OCI-LY7 (cell line): Measurements from ENCODE around the gene LRRC75A. TPM values are rescaled to one million over a fixed set of nuclear protein-coding genes. Genes with fewer than 3 reads are reported as not detected.

ENCODE experiments used
- BruUV-seq: library from RNA; stranded (reverse); fragments of 400-500 nt; replicated peaks from 2 replicates; lab custom pipeline; 2021; lab: Mats Ljungman, UMichigan
- CTCF ChIA-PET: fragments of 300-600 bp; sonication (Branson Sonifier 250); formaldehyde crosslinking; loops from one replicate; lab custom pipeline; 2022; ENCODE audit warnings: antibody characterized with exemption; ENCODE audit not compliant: unreplicated experiment; lab: Charles Lee
- POLR2A ChIA-PET: fragments of 300-600 bp; sonication (Branson Sonifier 250); formaldehyde crosslinking; loops from one replicate; lab custom pipeline; 2022; ENCODE audit warnings: antibody characterized with exemption; lab: Charles Lee
- DNase-seq: peaks from one replicate; pipeline ENCODE4 v3.0.0-alpha.2; 2015; ENCODE audit warnings: low spot score
- H2AFZ ChIP-seq: fragments of 200-600 bp; sonication (generic), shearing (Covaris generic); 2 replicates; pipeline ENCODE4 v1.6.1; 2014; ENCODE audit warnings: mild to moderate bottlenecking, antibody characterized with exemption, low read length, moderate library complexity
- H3K27ac ChIP-seq: fragments of 200-600 bp; sonication (generic); 2 replicates; pipeline ENCODE4 v1.5.1; 2014; ENCODE audit warnings: mixed run types, low read depth, mild to moderate bottlenecking, moderate library complexity, low read length, inconsistent platforms; ENCODE audit not compliant: poor library complexity, severe bottlenecking
- H3K36me3 ChIP-seq: fragments of 200-600 bp; sonication (generic); 2 replicates; pipeline ENCODE4 v1.6.1; 2014; ENCODE audit warnings: mild to moderate bottlenecking, antibody characterized with exemption, low read length, moderate library complexity, mixed read lengths; ENCODE audit not compliant: insufficient read depth
- H3K4me1 ChIP-seq: fragments of 200-600 bp; sonication (generic); 2 replicates; pipeline ENCODE4 v1.5.1; 2014; ENCODE audit warnings: mild to moderate bottlenecking, low read length; ENCODE audit not compliant: insufficient read depth, poor library complexity, severe bottlenecking
- H3K4me2 ChIP-seq: fragments of 200-600 bp; sonication (generic); 2 replicates; pipeline ENCODE4 v1.6.1; 2014; ENCODE audit warnings: mild to moderate bottlenecking, low read length
- H3K4me3 ChIP-seq: fragments of 200-600 bp; sonication (generic); 2 replicates; pipeline ENCODE4 v1.5.1; 2014; ENCODE audit warnings: mild to moderate bottlenecking, low read depth, low read length; ENCODE audit not compliant: poor library complexity, severe bottlenecking
- H3K79me2 ChIP-seq: fragments of 200-600 bp; sonication (generic); 2 replicates; pipeline ENCODE4 v1.6.1; 2016; ENCODE audit warnings: low read depth, mild to moderate bottlenecking, low read length, moderate library complexity, mixed read lengths; ENCODE audit not compliant: insufficient read depth
- H3K9me2 ChIP-seq: fragments of 200-600 bp; sonication (generic); 2 replicates; pipeline ENCODE4 v1.6.1; 2016; ENCODE audit warnings: mild to moderate bottlenecking, low read length, mixed read lengths; ENCODE audit not compliant: insufficient read depth
- H3K9me3 ChIP-seq: fragments of 200-600 bp; sonication (generic); 2 replicates; pipeline ENCODE4 v1.6.1; 2014; ENCODE audit warnings: mild to moderate bottlenecking, mixed run types, low read length, mixed read lengths
- H4K20me1 ChIP-seq: fragments of 200-600 bp; sonication (generic); 2 replicates; pipeline ENCODE4 v1.6.1; 2014; ENCODE audit warnings: mild to moderate bottlenecking, antibody characterized with exemption, low read length, moderate library complexity, mixed read lengths; ENCODE audit not compliant: insufficient read depth
- EZH2phosphoT487 ChIP-seq: fragments of 200-600 bp; sonication (generic); IDR thresholded peaks from 2 replicates; pipeline ENCODE4 v1.6.1; 2018; ENCODE audit warnings: low read depth, borderline replicate concordance, mild to moderate bottlenecking, mixed run types, antibody characterized with exemption, low read length, moderate library complexity, mixed read lengths
- intact Hi-C: fragments of 100-400 bp; cut with micrococcal nuclease; formaldehyde crosslinking; loops from one replicate; pipeline ENCODE4 v1.10.0; 2022; ENCODE audit not compliant: unreplicated experiment
- total RNA-seq, 2 experiments: library from RNA; depleted of rRNA in 1 of 2; stranded (reverse); fragments of >200 nt in 1 of 2; shearing (Covaris generic) in 1 of 2; gene quantifications; 2 replicates each; pipeline ENCODE4 v1.2.3, GENCODE V29; 2014 to 2022
- TF ChIP-seq, protein P1 (sequence below): fragments of 200-600 bp; sonication (generic); conservative IDR thresholded peaks from 2 replicates; pipeline ENCODE4 v1.5.1; 2014; ENCODE audit warnings: mild to moderate bottlenecking, antibody characterized with exemption, low read length, moderate library complexity, mixed read lengths

The LRRC75A gene
- total RNA-seq, 2 experiments from 2014 or later: not detected

- H3K36me3 ChIP-seq: peaks cover 11% of the 10 kb centered on the region; the same call in 1 of the 2 replicates
- intact Hi-C loops: no loop called here
- no peak overlapping the region for H3K4me3 ChIP-seq
- no TSS peak for BruUV-seq
- H3K79me2 ChIP-seq: no peaks in the 10 kb centered on the region
- POLR2A ChIA-PET: no interaction called here
- DNase-seq: no peak
- H3K27ac ChIP-seq: no peak overlapping the region
- H3K4me1 ChIP-seq: no peaks in the 10 kb centered on the region
- H3K9me2 ChIP-seq: no peaks in the 10 kb centered on the region
- H4K20me1 ChIP-seq: no peaks in the 10 kb centered on the region
- CTCF ChIA-PET: no interaction called here
- TF ChIP-seq, protein P1, sequence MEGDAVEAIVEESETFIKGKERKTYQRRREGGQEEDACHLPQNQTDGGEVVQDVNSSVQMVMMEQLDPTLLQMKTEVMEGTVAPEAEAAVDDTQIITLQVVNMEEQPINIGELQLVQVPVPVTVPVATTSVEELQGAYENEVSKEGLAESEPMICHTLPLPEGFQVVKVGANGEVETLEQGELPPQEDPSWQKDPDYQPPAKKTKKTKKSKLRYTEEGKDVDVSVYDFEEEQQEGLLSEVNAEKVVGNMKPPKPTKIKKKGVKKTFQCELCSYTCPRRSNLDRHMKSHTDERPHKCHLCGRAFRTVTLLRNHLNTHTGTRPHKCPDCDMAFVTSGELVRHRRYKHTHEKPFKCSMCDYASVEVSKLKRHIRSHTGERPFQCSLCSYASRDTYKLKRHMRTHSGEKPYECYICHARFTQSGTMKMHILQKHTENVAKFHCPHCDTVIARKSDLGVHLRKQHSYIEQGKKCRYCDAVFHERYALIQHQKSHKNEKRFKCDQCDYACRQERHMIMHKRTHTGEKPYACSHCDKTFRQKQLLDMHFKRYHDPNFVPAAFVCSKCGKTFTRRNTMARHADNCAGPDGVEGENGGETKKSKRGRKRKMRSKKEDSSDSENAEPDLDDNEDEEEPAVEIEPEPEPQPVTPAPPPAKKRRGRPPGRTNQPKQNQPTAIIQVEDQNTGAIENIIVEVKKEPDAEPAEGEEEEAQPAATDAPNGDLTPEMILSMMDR: no peak
- TF ChIP-seq EZH2phosphoT487: no peak
- no peak overlapping the region for H3K4me2 ChIP-seq
- H2AFZ ChIP-seq: no peak overlapping the region
- no peaks in the 10 kb centered on the region for H3K9me3 ChIP-seq
These were observed 30.5 kb downstream of the LRRC75A start for GRCh38 chr17:16461606-16461866.

- Histone ChIP-seq H3K9me2 (no peaks in the 10 kb centered on the region), H3K27ac (no peak overlapping the region), H3K4me3 (no peak overlapping the region), H3K4me1 (no peaks in the 10 kb centered on the region), H3K79me2 (no peaks in the 10 kb centered on the region), H2AFZ (no peak overlapping the region), H3K9me3 (no peaks in the 10 kb centered on the region), H3K36me3 (peaks cover 11% of the 10 kb centered on the region; the same call in 1 of the 2 replicates), H4K20me1 (no peaks in the 10 kb centered on the region), H3K4me2 (no peak overlapping the region)
- ChIA-PET CTCF (no interaction called here), POLR2A (no interaction called here)
- no peak for DNase-seq
- TF ChIP-seq EZH2phosphoT487: no peak
- TF ChIP-seq, protein P1: no peak
- BruUV-seq: no TSS peak
- intact Hi-C loops: no loop called here
These were observed 31.0 kb downstream of the LRRC75A start for GRCh38 chr17:16460796-16461605.

GRCh38 chr17:16459855-16460550 is 32.0 kb downstream of the LRRC75A start:
- BruUV-seq: no TSS peak
- TF ChIP-seq, protein P1: no peak
- TF ChIP-seq EZH2phosphoT487: no peak
- H3K79me2 ChIP-seq: no peaks in the 10 kb centered on the region
- H4K20me1 ChIP-seq: no peaks in the 10 kb centered on the region
- H3K9me3 ChIP-seq: no peaks in the 10 kb centered on the region
- no peaks in the 10 kb centered on the region for H3K9me2 ChIP-seq
- H3K4me3 ChIP-seq: no peak overlapping the region
- no peak overlapping the region for H3K27ac ChIP-seq
- no peak overlapping the region for H3K4me2 ChIP-seq
- CTCF ChIA-PET: no interaction called here
- H3K4me1 ChIP-seq: no peaks in the 10 kb centered on the region
- POLR2A ChIA-PET: no interaction called here
- no peak overlapping the region for H2AFZ ChIP-seq
- DNase-seq: no peak
- peaks cover 11% of the 10 kb centered on the region; the same call in 1 of the 2 replicates for H3K36me3 ChIP-seq
- intact Hi-C loops: no loop called here
